A549 (cell line): Measurements from ENCODE around the gene CD300LF. TPM values are rescaled to one million over a fixed set of nuclear protein-coding genes. Genes with fewer than 3 reads are reported as not detected.

ENCODE experiments used
- ATAC-seq, 2 experiments: fragments of 200-7000 bp in 1 of 2; fragments of >200 bp in 1 of 2; cut with Nextera tagmentation in 1 of 2; cut with Tn5 transposase in 1 of 2; 3 replicates each; pipeline versions ENCODE4 v1.8.0 to v1.9.1; 2018 to 2020; ENCODE audit warnings: mild to moderate bottlenecking in 1 of 2, moderate library complexity in 1 of 2
- CTCF ChIA-PET: fragments of 300-600 bp; sonication (Branson Sonifier 250); formaldehyde crosslinking; extraction: SDS; loops from one replicate; lab custom pipeline; 2021; ENCODE audit warnings: antibody characterized with exemption, inconsistent platforms; lab: Yijun Ruan, JAX
- POLR2A ChIA-PET: fragments of 350-600 bp; formaldehyde crosslinking; extraction: SDS; loops from one replicate; lab custom pipeline; 2021; ENCODE audit warnings: antibody characterized with exemption, inconsistent platforms; lab: Yijun Ruan, JAX
- DNase-seq, 2 experiments: peaks; one replicate each; pipeline versions ENCODE4 v3.0.0 to v3.0.0-alpha.2; 2011 to 2016; ENCODE audit warnings: low read depth in 1 of 2, low spot score in 1 of 2
- FAIRE-seq: peaks from 2 replicates; lab custom pipeline; 2011; peaks lifted over from hg19 to GRCh38; lab: Jason Lieb, UNC
- H3K27ac ChIP-seq, 2 experiments: fragments of >200 bp; sonication (Bioruptor Twin); formaldehyde crosslinking; 3 replicates each; pipeline ENCODE4 v1.5.1; 2016 to 2017
- H3K4me1 ChIP-seq: fragments of >200 bp; sonication (Bioruptor Twin); formaldehyde crosslinking; 3 replicates; pipeline ENCODE4 v1.6.1; 2016
- H3K4me2 ChIP-seq: fragments of >200 bp; sonication (Bioruptor Twin); formaldehyde crosslinking; 3 replicates; pipeline ENCODE4 v1.6.1; 2016
- H3K4me3 ChIP-seq: fragments of >200 bp; sonication (Bioruptor Twin); formaldehyde crosslinking; 3 replicates; pipeline ENCODE4 v1.5.1; 2016
- H3K9me3 ChIP-seq: fragments of >200 bp; sonication (Bioruptor Twin); formaldehyde crosslinking; 3 replicates; pipeline ENCODE4 v1.6.1; 2016
- GATA3 ChIP-seq: IDR thresholded peaks from 2 replicates; pipeline ENCODE4 v1.6.1; 2012; ENCODE audit warnings: borderline replicate concordance
- RAD21 ChIP-seq, 2 experiments: fragments of >200 bp in 1 of 2; sonication (Bioruptor Twin) in 1 of 2; formaldehyde crosslinking in 1 of 2; IDR thresholded peaks in 1 of 2; conservative IDR thresholded peaks in 1 of 2; 2 replicates in 1 of 2; 3 replicates in 1 of 2; pipeline ENCODE4 v1.6.1; 2012 to 2018; ENCODE audit warnings: inconsistent platforms in 1 of 2
- RNF2 ChIP-seq: fragments of 200-600 bp; sonication (generic); IDR thresholded peaks from 2 replicates; pipeline ENCODE4 v1.6.1; 2016; ENCODE audit warnings: low read depth, mild to moderate bottlenecking, antibody characterized with exemption, moderate library complexity, borderline replicate concordance
- SMC3 ChIP-seq: fragments of >200 bp; sonication (Bioruptor Twin); formaldehyde crosslinking; IDR thresholded peaks from 3 replicates; pipeline ENCODE4 v1.6.1; 2018; ENCODE audit warnings: inconsistent platforms
- ZSCAN20 ChIP-seq: fragments of 250-450 bp; sonication (Bioruptor Pico); IDR thresholded peaks from 2 replicates; pipeline ENCODE4 v1.8.0; 2022; ENCODE audit warnings: mild to moderate bottlenecking, moderate library complexity
- WGBS: methylation state at CpG from one replicate; pipeline ENCODE4 v1.1.6; 2017; ENCODE audit errors: missing lambda C conversion rate; 5-methylcytosine and 5-hydroxymethylcytosine counted together
- polyA plus RNA-seq, 4 experiments: library from polyadenylated mRNA; depleted of rRNA in 3 of 4; stranded (reverse); fragments of >200 nt; fragmentation: RNase III in 1 of 4; extraction: RNeasy Plus Mini Kit Qiagen cat#74134 plus additional on column Dnase treatment in 1 of 4; gene quantifications; 2 replicates in 3 of 4; 3 replicates in 1 of 4; pipeline ENCODE4 v1.2.3, GENCODE V29; 2011 to 2017
- TF ChIP-seq, protein P1 (sequence below): IDR thresholded peaks from 2 replicates; pipeline ENCODE4 v1.6.1; 2012
- TF ChIP-seq, protein P2 (sequence below): fragments of 250-450 bp; sonication (Bioruptor Pico); IDR thresholded peaks from 2 replicates; pipeline ENCODE4 v1.5.0; 2021; ENCODE audit warnings: mild to moderate bottlenecking, moderate library complexity, borderline replicate concordance
- TF ChIP-seq, protein P3 (sequence below): fragments of >200 bp; sonication (Bioruptor Twin); formaldehyde crosslinking; IDR thresholded peaks from 3 replicates; pipeline ENCODE4 v1.5.1; 2016
- TF ChIP-seq, protein P4 (sequence below): fragments of 150-350 bp; IDR thresholded peaks from 2 replicates; pipeline ENCODE4 v1.6.1; 2014; ENCODE audit warnings: low read depth, mild to moderate bottlenecking, low read length

The CD300LF gene
- polyA plus RNA-seq, 2 of the 4 experiments (the other 2 are of a cell fraction) = not detected

DNA sequence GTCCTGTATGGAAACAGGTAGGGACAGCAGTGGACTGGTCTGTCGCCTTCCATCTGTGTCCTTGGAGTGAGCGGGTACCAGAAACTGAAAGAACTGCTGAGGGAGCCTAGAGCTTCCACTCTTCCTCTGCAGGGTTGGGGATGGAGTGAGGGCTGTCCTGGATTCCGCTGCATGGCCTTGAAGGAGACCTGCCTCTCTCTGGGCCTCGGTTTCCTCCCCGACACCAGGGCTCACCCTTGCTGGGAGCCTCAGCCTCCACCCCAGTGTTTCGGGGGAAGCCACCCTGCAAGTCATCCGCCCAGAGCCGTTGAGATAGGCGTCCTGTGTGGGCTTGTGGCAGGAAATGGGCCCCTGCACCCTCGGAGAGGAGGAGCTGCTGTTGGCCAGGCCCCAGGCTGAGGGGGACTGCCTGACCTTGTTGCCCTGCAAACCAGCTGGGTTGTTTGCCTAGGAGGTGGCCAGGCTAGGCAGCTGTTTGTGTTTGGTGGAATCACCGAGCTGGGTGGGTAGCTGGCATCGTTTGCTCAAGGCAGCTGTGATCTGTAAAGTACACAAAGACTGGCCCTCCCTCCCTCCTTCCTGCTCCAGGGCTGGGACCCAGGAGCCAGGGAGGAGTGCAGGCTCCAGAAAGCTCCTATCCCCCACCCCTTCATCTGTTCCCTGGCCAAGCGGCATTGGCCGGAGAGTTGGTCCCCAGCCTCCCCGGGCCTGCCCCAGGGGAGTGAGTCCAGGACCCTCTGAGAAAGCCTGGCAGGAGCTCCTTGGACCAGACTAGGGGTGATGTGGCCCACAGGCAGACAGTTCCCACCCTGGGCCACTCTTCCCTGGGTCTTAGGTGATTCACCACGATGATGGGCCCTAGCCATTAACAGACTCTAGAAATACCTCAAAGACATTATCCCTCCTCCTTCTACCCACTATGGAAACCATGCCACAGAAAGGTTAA, 25.6 kb upstream of the CD300LF start:
- H3K4me2 ChIP-seq = peak overlapping the region; percentile 86
- DNase-seq (peak in 1 of 2 experiments; percentile 81), FAIRE-seq (no peak), ATAC-seq (peak; percentile 4 to 55; a peak in 3 of 6 replicates)
- peak overlapping the region; percentile 54 to 83 for H3K27ac ChIP-seq
- no peak for TF ChIP-seq ZSCAN20 (CRISPR knock-in tag)
- TF ChIP-seq, protein P1, sequence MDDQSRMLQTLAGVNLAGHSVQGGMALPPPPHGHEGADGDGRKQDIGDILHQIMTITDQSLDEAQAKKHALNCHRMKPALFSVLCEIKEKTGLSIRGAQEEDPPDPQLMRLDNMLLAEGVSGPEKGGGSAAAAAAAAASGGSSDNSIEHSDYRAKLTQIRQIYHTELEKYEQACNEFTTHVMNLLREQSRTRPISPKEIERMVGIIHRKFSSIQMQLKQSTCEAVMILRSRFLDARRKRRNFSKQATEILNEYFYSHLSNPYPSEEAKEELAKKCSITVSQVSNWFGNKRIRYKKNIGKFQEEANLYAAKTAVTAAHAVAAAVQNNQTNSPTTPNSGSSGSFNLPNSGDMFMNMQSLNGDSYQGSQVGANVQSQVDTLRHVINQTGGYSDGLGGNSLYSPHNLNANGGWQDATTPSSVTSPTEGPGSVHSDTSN = peak; percentile 68; the same call in 1 of the 2 replicates
- peak; percentile 66 for TF ChIP-seq GATA3
- CTCF ChIA-PET = interaction anchor here (0.6 to 7.8 kb wide), 40 partner anchors 8 to 281 kb away, joined by 3 to 145 read pairs (median 4); partner anchors contain the start of genes CD300H, NAT9 and NHERF1
- POLR2A ChIA-PET = interaction anchor here (0.7 to 1.6 kb wide), 5 partner anchors 9 to 124 kb away, joined by 3 to 8 read pairs (median 4); no protein-coding TSS in a partner anchor
- WGBS = 34% methylated on average over 15 of the region's 16 CpGs
- no peaks in the 10 kb centered on the region for H3K9me3 ChIP-seq
- peaks cover 42% of the 10 kb centered on the region for H3K4me1 ChIP-seq
- peak overlapping the region; percentile 40 for H3K4me3 ChIP-seq

DNA sequence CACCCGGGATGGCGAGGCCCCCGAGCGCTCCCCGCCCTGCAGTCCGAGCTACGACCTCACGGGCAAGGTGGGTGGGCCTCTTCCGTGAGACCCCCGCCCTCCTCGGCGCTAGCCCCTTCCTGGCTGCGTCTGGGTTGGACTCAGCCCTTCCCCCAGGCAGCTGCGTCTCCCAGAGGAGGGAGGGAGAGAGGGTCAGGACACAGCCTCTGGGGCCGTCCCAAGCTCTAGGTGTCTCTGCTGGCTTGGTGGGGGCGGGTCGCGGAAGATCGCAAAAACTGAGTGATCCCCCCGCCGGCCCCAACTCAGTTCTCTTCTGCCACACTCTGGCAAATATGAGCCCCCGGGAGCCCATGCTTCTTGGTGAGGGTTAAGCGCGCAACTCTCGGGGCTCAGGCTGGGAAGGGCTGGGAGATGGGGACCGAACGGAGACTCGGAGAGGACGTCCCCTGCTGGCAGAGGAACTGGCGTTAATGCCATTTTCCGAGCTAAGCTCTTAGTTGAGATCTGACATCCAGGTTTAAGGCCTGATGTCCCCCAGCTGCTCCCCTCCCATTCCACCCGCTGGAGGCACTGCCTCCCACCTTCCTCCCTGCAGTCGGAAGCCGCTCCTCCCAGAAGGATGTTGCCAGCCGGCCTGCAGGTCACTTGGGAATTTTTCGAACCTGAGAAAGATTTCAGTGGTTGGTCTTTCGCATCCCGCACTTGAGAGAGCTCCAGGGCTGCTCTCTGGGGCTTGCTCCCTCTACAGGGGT, 24.8 kb upstream of the CD300LF start:
- 14% methylated on average over 34 of the region's 38 CpGs for WGBS
- Histone ChIP-seq H3K4me1 (peaks cover 42% of the 10 kb centered on the region), H3K4me2 (peak overlapping the region; percentile 86), H3K27ac (peak overlapping the region; percentile 54 to 83), H3K4me3 (peak overlapping the region; percentile 40), H3K9me3 (no peaks in the 10 kb centered on the region)
- CTCF ChIA-PET = interaction anchor here (0.6 to 7.8 kb wide), 43 partner anchors 9 to 370 kb away, joined by 3 to 145 read pairs (median 4); partner anchors contain the start of genes CD300H, GPR142, NAT9 and NHERF1
- ATAC-seq = peak; percentile 31 to 58
- FAIRE-seq = no peak
- DNase-seq = peak; percentile 72 to 80
- POLR2A ChIA-PET = interaction anchor here (0.7 to 1.6 kb wide), 3 partner anchors 9 to 80 kb away, joined by 4 to 8 read pairs (median 5); no protein-coding TSS in a partner anchor
- TF ChIP-seq, protein P2, sequence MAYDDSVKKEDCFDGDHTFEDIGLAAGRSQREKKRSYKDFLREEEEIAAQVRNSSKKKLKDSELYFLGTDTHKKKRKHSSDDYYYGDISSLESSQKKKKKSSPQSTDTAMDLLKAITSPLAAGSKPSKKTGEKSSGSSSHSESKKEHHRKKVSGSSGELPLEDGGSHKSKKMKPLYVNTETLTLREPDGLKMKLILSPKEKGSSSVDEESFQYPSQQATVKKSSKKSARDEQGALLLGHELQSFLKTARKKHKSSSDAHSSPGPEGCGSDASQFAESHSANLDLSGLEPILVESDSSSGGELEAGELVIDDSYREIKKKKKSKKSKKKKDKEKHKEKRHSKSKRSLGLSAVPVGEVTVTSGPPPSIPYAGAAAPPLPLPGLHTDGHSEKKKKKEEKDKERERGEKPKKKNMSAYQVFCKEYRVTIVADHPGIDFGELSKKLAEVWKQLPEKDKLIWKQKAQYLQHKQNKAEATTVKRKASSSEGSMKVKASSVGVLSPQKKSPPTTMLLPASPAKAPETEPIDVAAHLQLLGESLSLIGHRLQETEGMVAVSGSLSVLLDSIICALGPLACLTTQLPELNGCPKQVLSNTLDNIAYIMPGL (CRISPR knock-in tag) = no peak
- TF ChIP-seq, protein P3, sequence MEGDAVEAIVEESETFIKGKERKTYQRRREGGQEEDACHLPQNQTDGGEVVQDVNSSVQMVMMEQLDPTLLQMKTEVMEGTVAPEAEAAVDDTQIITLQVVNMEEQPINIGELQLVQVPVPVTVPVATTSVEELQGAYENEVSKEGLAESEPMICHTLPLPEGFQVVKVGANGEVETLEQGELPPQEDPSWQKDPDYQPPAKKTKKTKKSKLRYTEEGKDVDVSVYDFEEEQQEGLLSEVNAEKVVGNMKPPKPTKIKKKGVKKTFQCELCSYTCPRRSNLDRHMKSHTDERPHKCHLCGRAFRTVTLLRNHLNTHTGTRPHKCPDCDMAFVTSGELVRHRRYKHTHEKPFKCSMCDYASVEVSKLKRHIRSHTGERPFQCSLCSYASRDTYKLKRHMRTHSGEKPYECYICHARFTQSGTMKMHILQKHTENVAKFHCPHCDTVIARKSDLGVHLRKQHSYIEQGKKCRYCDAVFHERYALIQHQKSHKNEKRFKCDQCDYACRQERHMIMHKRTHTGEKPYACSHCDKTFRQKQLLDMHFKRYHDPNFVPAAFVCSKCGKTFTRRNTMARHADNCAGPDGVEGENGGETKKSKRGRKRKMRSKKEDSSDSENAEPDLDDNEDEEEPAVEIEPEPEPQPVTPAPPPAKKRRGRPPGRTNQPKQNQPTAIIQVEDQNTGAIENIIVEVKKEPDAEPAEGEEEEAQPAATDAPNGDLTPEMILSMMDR = peak; percentile 44; the same call in 2 of the 3 replicates
- TF ChIP-seq SMC3 (peak; percentile 50), RNF2 (no peak), RAD21 (conservative IDR thresholded peaks at IDR 0.05 in 1 of 2, IDR thresholded peaks at IDR 0.05 in 1 of 2) (peak; percentile 27 to 40; a peak in 1 of 5 replicates)
- TF ChIP-seq, protein P4, sequence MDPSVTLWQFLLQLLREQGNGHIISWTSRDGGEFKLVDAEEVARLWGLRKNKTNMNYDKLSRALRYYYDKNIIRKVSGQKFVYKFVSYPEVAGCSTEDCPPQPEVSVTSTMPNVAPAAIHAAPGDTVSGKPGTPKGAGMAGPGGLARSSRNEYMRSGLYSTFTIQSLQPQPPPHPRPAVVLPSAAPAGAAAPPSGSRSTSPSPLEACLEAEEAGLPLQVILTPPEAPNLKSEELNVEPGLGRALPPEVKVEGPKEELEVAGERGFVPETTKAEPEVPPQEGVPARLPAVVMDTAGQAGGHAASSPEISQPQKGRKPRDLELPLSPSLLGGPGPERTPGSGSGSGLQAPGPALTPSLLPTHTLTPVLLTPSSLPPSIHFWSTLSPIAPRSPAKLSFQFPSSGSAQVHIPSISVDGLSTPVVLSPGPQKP = no peak
